ENCODE data around the gene DDX39B.
"Not testable (repeated sequence)": the region's sequence is repeated elsewhere in the genome, so short reads cannot be mapped to it uniquely, and the experiment has no call there.

DDX39B gene

GRCh38 chr6:31541658-31542521, at the start of gene DDX39B:
DDX39B (minus strand) TSS chr6:31542003; CDS start chr6:31540532, 1,471 bp downstream.
- peak; percentile 95 for DNase-seq

- not testable (repeated sequence) for DNase-seq
Measured at GRCh38 chr6:31590691-31591090, 48.9 kb upstream of the DDX39B start.

- DNase-seq: no peak
Measured at GRCh38 chr6:31588871-31589650, 47.3 kb upstream of the DDX39B start.

DNA sequence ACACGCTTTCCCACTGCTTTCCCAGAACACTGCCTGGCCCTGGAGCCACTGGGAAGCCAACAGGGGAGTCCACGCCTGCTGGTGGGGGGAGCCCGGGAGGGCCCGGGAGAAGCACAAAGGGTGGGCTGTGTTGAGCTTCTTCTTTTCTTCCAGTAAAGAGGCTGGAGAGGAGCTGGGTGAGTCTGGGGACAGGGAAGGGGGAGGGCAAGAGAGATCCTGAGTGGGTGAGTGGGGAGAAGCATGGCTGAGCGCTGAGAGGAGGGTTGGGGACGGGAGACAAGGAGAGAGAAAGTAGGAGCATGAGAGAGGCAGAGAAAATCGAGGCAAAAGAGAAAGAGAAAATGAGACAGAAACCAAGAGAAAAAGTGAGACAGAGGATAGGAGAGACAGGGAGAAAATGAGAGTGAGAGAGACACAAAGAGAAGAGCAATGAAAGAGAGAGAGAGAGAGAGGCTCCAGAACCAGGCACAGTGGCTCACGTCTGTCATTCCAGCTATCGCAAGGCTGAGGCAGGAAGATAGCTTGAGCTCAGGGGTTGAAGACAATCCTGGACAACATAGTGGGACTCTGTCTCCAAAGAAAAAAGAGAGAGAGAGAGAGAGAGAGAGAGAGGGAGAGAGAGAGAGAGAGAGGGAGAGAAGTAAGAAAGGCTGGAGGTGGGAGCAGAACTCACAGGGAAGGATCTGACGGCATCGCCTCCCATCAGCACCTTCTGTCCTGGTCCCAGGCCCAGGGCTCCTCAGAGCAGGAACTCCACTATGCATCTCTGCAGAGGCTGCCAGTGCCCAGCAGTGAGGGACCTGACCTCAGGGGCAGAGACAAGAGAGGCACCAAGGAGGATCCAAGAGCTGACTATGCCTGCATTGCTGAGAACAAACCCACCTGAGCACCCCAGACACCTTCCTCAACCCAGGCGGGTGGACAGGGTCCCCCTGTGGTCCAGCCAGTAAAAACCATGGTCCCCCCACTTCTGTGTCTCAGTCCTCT, 46.3 kb upstream of the DDX39B start:
- DNase-seq: no peak

GRCh38 chr6:31586599-31587281, 44.9 kb upstream of the DDX39B start:
- peak; percentile 99 for DNase-seq

- peak; percentile 76 for DNase-seq
Measured at GRCh38 chr6:31586008-31586407, 44.2 kb upstream of the DDX39B start, which contains the start of gene LST1. LST1 (plus strand) TSS chr6:31586277; CDS start chr6:31587300, 1,023 bp downstream.

DNA sequence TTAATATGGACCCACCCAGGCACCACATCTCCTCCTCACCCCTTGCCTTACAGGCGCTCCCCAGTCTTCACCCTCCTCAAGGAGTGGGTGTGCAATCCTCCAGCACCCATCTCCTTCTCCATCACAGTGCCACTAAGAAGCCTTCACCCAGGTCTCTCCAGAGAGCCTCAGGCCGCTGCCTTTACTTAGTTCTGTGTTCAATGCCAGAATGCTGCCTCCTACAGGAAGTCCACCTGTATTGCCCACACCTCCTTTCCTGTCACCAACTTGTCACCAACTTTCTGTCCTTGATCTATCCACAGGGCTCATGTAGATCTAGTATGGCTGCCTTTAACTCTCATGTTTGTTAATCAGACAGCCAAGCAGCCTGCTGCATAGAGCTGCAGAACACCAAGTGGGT, 43.7 kb upstream of the DDX39B start:
- peak; percentile 50 for DNase-seq

DNA sequence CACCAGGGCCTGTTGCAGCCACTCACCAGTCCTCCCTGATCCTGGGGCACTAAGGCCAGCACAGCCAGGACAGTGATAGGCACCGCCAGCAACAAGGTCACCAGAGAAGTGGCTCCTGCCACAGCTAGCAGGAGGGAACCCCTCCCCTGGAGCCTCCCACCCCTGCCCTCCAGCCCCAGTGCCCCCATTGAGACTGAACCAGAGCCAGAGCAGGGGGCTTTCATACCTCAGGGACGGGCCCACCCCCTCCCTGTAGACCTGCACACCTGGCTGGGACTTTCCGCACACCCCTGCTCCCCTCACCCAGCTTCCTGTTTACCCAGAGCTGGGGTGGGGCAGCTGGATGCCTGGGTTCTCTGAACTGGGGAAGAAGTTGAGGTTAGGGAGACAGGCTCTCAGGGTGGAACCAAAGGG, 40.4 kb upstream of the DDX39B start, which contains the start of gene LTB:
TSS of gene LTB (minus strand) at position 195 of the 414 bp plus-strand sequence. CDS start at position 188, 7 bp downstream.
- DNase-seq: no peak

DNA sequence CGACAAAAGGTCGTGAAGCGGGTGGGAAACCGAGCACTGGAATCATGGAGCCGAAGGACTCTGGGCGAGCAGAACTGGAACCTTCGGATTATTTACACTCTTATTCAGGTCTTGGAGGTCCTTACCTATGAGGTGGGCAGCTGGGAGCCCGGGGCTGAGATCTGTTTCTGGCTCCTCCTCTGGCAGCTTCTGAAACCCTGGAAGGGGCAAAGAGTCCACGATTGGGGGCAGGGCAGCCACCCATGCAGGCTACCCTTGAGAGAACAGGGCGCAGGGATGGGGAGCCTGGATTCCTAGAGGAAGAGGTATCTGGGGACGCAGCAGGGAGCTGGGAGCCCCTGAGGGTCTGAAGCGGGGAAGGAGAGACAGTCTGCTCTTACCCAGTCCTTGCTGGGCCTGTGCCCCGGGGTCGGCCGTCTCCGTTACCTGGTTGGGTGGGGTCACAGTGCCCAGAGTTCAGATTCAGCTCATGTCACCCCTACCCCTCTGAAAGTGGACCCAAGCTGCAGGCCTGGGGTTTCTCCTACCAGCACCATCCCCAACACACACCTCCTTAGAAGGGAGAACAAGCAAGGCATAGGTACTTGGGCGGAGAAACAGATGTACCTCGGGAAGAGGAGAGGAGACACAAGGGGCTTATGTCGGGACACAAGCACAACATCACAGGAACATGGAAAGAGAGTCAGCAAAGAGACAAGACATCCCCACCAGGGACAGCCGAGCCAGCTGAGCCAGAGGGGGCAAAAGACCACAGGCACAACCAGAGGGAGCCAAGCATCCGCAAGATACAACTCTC, 39.8 kb upstream of the DDX39B start:
- DNase-seq: no peak

GRCh38 chr6:31580807-31581433, 39.1 kb upstream of the DDX39B start:
- peak; percentile 86 for DNase-seq

DNA sequence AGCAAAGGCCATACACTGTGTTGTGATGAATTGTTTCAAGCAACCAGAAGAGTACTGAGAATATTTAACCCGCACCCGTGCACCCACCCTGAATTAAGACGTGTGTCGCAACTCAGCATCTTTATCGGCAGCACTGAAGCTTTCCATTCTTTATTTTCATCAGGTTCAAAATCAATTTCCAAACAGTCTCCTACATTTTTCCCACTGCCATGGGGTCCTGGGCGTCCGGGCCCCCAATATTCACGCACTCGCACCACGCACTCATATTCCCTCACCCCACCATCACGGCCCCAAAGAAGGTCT, 38.6 kb upstream of the DDX39B start:
- no peak for DNase-seq

- DNase-seq: no peak
Measured at GRCh38 chr6:31579546-31580437, 38.0 kb upstream of the DDX39B start.

- no peak for DNase-seq
Measured at GRCh38 chr6:31579119-31579505, 37.3 kb upstream of the DDX39B start.

- DNase-seq: no peak
Measured at GRCh38 chr6:31578184-31579118, 36.6 kb upstream of the DDX39B start.

DNA sequence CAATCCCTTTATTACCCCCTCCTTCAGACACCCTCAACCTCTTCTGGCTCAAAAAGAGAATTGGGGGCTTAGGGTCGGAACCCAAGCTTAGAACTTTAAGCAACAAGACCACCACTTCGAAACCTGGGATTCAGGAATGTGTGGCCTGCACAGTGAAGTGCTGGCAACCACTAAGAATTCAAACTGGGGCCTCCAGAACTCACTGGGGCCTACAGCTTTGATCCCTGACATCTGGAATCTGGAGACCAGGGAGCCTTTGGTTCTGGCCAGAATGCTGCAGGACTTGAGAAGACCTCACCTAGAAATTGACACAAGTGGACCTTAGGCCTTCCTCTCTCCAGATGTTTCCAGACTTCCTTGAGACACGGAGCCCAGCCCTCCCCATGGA, 35.8 kb upstream of the DDX39B start:
- no peak for DNase-seq

DNA sequence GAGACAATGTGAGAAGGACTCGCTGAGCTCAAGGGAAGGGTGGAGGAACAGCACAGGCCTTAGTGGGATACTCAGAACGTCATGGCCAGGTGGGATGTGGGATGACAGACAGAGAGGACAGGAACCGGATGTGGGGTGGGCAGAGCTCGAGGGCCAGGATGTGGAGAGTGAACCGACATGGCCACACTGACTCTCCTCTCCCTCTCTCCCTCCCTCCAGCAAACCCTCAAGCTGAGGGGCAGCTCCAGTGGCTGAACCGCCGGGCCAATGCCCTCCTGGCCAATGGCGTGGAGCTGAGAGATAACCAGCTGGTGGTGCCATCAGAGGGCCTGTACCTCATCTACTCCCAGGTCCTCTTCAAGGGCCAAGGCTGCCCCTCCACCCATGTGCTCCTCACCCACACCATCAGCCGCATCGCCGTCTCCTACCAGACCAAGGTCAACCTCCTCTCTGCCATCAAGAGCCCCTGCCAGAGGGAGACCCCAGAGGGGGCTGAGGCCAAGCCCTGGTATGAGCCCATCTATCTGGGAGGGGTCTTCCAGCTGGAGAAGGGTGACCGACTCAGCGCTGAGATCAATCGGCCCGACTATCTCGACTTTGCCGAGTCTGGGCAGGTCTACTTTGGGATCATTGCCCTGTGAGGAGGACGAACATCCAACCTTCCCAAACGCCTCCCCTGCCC, 35.2 kb upstream of the DDX39B start:
- no peak for DNase-seq

DNA sequence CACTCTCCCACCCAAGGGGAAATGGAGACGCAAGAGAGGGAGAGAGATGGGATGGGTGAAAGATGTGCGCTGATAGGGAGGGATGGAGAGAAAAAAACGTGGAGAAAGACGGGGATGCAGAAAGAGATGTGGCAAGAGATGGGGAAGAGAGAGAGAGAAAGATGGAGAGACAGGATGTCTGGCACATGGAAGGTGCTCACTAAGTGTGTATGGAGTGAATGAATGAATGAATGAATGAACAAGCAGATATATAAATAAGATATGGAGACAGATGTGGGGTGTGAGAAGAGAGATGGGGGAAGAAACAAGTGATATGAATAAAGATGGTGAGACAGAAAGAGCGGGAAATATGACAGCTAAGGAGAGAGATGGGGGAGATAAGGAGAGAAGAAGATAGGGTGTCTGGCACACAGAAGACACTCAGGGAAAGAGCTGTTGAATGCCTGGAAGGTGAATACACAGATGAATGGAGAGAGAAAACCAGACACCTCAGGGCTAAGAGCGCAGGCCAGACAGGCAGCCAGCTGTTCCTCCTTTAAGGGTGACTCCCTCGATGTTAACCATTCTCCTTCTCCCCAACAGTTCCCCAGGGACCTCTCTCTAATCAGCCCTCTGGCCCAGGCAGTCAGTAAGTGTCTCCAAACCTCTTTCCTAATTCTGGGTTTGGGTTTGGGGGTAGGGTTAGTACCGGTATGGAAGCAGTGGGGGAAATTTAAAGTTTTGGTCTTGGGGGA, 34.3 kb upstream of the DDX39B start:
- no peak for DNase-seq
